ENCODE data around the gene TPM3. TPM values are rescaled to one million over a fixed set of nuclear protein-coding genes. Genes with fewer than 3 reads are reported as not detected.

The TPM3 gene
- total and polyA plus RNA-seq, 9 of the 15 experiments (the other 6 are each of a cell fraction or from before 2014, with no cell fraction given), result 202 to 604 (median 421) TPM

- BruUV-seq (replicated peaks), result no TSS peak
- POLR2A ChIA-PET, result interaction anchor here (0.5 to 1.1 kb wide), 3 partner anchors 15 to 164 kb away, joined by 3 to 8 read pairs (median 4); partner anchors contain the start of gene RPS27
- Histone ChIP-seq H3K4me1 (replicated peaks in 1 of 2; ENCODE audit: control insufficient read depth in 2 of 2, insufficient read depth in 2 of 2, low read length in 2 of 2) (peaks cover 20 to 44% of the 10 kb centered on the region in 2 experiments), H3K9ac (ENCODE audit: insufficient read depth in 1 of 2, low read depth in 2 of 2, low read length in 2 of 2) (peak within 1 kb of the TSS; percentile 29 to 82; a peak in 3 of 4 replicates), H3K27me3 (ENCODE audit: control insufficient read depth in 2 of 2, insufficient read depth in 2 of 2, low read length in 2 of 2) (no peaks in the 10 kb centered on the region), H3K9me3 (replicated peaks; ENCODE audit: control insufficient read depth, insufficient read depth, low read depth, low read length) (peaks cover 6% of the 10 kb centered on the region; the same call in 1 of the 2 replicates), H3K9me1 (ENCODE audit: control insufficient read depth, insufficient read depth, low read length) (no peaks in the 10 kb centered on the region), H3K27ac (ENCODE audit: extremely low read depth, low read depth, low read length) (peak within 1 kb of the TSS; percentile 64; the same call in 2 of the 3 replicates), H2AFZ (ENCODE audit: low read depth, low read length) (no peak within 1 kb of the TSS), H4K20me1 (replicated peaks; ENCODE audit: control insufficient read depth, insufficient read depth, low read length) (no peaks in the 10 kb centered on the region), H3K79me2 (ENCODE audit: control insufficient read depth, insufficient read depth, low read length) (peaks cover 10% of the 10 kb centered on the region; the same call in 2 of the 3 replicates), H3K4me2 (ENCODE audit: insufficient read depth, low read length) (no peak within 1 kb of the TSS), H3K36me3 (ENCODE audit: control insufficient read depth, insufficient read depth, low read length) (peaks cover 45% of the 10 kb centered on the region), H3K4me3 (no peak within 1 kb of the TSS)
- in situ Hi-C loops (cut with MboI), result no loop called here
- FAIRE-seq, result no peak
- DNase-seq (ENCODE audit: extremely low read depth in 1 of 4, low spot score in 3 of 4), result peak in 2 of 4 experiments; percentile 34 to 38
- ATAC-seq, result no peak
- intact Hi-C loops (cut with micrococcal nuclease), result no loop called here
- 85% methylated on average over 20 of the region's 29 CpGs for WGBS (ENCODE audit: insufficient coverage, low coverage, missing lambda C conversion rate)
- CTCF ChIA-PET (ENCODE audit: low intra/inter-chr PET ratio), result no interaction called here
- TF ChIP-seq RBFOX2 (IDR thresholded peaks at IDR 0.05; ENCODE audit: low read depth, low read length), result peak; percentile 51
- TF ChIP-seq TAF15 (IDR thresholded peaks at IDR 0.05; ENCODE audit: low read depth, low read length), result no peak
- TF ChIP-seq POLR2B (IDR thresholded peaks at IDR 0.05; ENCODE audit: low read depth, partially characterized antibody), result peak; percentile 24
- no peak for TF ChIP-seq ZNF449 (CRISPR knock-in tag; IDR thresholded peaks at IDR 0.05)
- no peak for TF ChIP-seq ZNF184 (CRISPR knock-in tag; IDR thresholded peaks at IDR 0.05)
- TF ChIP-seq PPARD (CRISPR knock-in tag; IDR thresholded peaks at IDR 0.05), result no peak
- no peak for TF ChIP-seq ZNF436 (CRISPR knock-in tag; IDR thresholded peaks at IDR 0.05)
- no peak for TF ChIP-seq RFX5 (IDR thresholded peaks at IDR 0.05; ENCODE audit: low read depth, low read length)
- TF ChIP-seq GABPB2 (CRISPR knock-in tag; conservative IDR thresholded peaks at IDR 0.05), result no peak
- TF ChIP-seq CXXC5 (CRISPR knock-in tag; IDR thresholded peaks at IDR 0.05), result peak; percentile 28; the same call in 1 of the 2 replicates
- TF ChIP-seq CREM (IDR thresholded peaks at IDR 0.05; ENCODE audit: low read depth), result peak; percentile 78; the same call in 1 of the 2 replicates
- TF ChIP-seq TCF7 (IDR thresholded peaks at IDR 0.05; ENCODE audit: borderline replicate concordance), result no peak
- TF ChIP-seq NFIC (IDR thresholded peaks at IDR 0.05), result peak; percentile 46; the same call in 1 of the 2 replicates
- TF ChIP-seq CAMTA2 (CRISPR knock-in tag; conservative IDR thresholded peaks at IDR 0.05), result no peak
- TF ChIP-seq TRIM25 (IDR thresholded peaks at IDR 0.05; ENCODE audit: borderline replicate concordance), result no peak
- no peak for TF ChIP-seq ZFP91 (CRISPR knock-in tag; IDR thresholded peaks at IDR 0.05)
Measured at GRCh38 chr1:154154534-154155191, 37.2 kb downstream of the TPM3 start, which contains the start of gene NUP210L. Gene NUP210L, minus strand, starts transcription at chr1:154155073.

All from K562 (cell line).